Stimulated activated CD8-positive, alpha-beta memory T cell treated with anti-CD3 and anti-CD28 coated beads, Interleukin-4, amount 100 ng/mL, for 1 hour (primary cell): ENCODE results near the gene NFRKB.

ENCODE experiments used
- DNase-seq, 2 donors: peaks; one replicate each; pipeline ENCODE4 v3.0.0-alpha.2; 2020; ENCODE audit warnings: low read depth in 2 of 2, low spot score in 1 of 2

Gene NFRKB

GRCh38 chr11:129895126-129896041 lies at the start of gene NFRKB:
NFRKB (minus strand) TSS chr11:129895578; CDS start chr11:129892849, 2,729 bp downstream.
- DNase-seq, result peak; percentile 74 to 77

- DNase-seq, result no peak
Measured at GRCh38 chr11:129944696-129945095, 49.3 kb upstream of the NFRKB start.

GRCh38 chr11:129943036-129943435 lies 47.7 kb upstream of the NFRKB start:
- no peak for DNase-seq

GRCh38 chr11:129939510-129939909 lies 44.1 kb upstream of the NFRKB start:
- no peak for DNase-seq

GRCh38 chr11:129938764-129939163 lies 43.4 kb upstream of the NFRKB start:
- DNase-seq, result no peak

- no peak for DNase-seq
Measured at GRCh38 chr11:129937592-129938238, 42.3 kb upstream of the NFRKB start.

GRCh38 chr11:129935723-129936122 lies 40.3 kb upstream of the NFRKB start:
- no peak for DNase-seq

GRCh38 chr11:129933891-129934290 lies 38.5 kb upstream of the NFRKB start:
- DNase-seq, result no peak

GRCh38 chr11:129933262-129933661 lies 37.9 kb upstream of the NFRKB start:
- no peak for DNase-seq

- DNase-seq, result no peak
Measured at GRCh38 chr11:129932381-129933067, 37.1 kb upstream of the NFRKB start.

- no peak for DNase-seq
Measured at GRCh38 chr11:129930743-129931142, 35.4 kb upstream of the NFRKB start.

- no peak for DNase-seq
Measured at GRCh38 chr11:129930296-129930695, 34.9 kb upstream of the NFRKB start.

- DNase-seq, result no peak
Measured at GRCh38 chr11:129929721-129930120, 34.3 kb upstream of the NFRKB start.

- no peak for DNase-seq
Measured at GRCh38 chr11:129928923-129929692, 33.7 kb upstream of the NFRKB start.

- no peak for DNase-seq
Measured at GRCh38 chr11:129922674-129923073, 27.3 kb upstream of the NFRKB start.

GRCh38 chr11:129918361-129918760 lies 23.0 kb upstream of the NFRKB start:
- DNase-seq, result no peak

- no peak for DNase-seq
Measured at GRCh38 chr11:129917231-129917630, 21.9 kb upstream of the NFRKB start.

GRCh38 chr11:129911298-129911697 lies 15.9 kb upstream of the NFRKB start:
- no peak for DNase-seq

- DNase-seq, result no peak
Measured at GRCh38 chr11:129910360-129910759, 15.0 kb upstream of the NFRKB start.

- no peak for DNase-seq
Measured at GRCh38 chr11:129905402-129905801, 10.0 kb upstream of the NFRKB start.

GRCh38 chr11:129896062-129896461 lies 684 bp upstream of the NFRKB start:
- no peak for DNase-seq
